G401.6 (cell line): ENCODE measurements around the gene DPM2.

ENCODE experiments used
- FAIRE-seq: peaks from 2 replicates; lab custom pipeline; 2012; peaks lifted over from hg19 to GRCh38; lab: Jason Lieb, UNC

DPM2 gene

GRCh38 chr9:127918183-127919107 lies 19.2 kb downstream of the DPM2 start:
- FAIRE-seq, result no peak

GRCh38 chr9:127917603-127918002 lies 20.1 kb downstream of the DPM2 start:
- FAIRE-seq, result no peak

GRCh38 chr9:127916720-127917581 lies 20.7 kb downstream of the DPM2 start, which contains the start of gene ST6GALNAC4:
Gene ST6GALNAC4, minus strand, starts transcription at chr9:127917041. Its CDS starts 622 bp downstream, at chr9:127916419.
- no peak for FAIRE-seq

GRCh38 chr9:127915801-127916719 lies 21.6 kb downstream of the DPM2 start:
- FAIRE-seq, result no peak

GRCh38 chr9:127915325-127915752 lies 22.3 kb downstream of the DPM2 start:
- no peak for FAIRE-seq

GRCh38 chr9:127913682-127914081 lies 24.0 kb downstream of the DPM2 start:
- no peak for FAIRE-seq

GRCh38 chr9:127912882-127913281 lies 24.8 kb downstream of the DPM2 start:
- no peak for FAIRE-seq

- no peak for FAIRE-seq
Measured at GRCh38 chr9:127912296-127912695, 25.4 kb downstream of the DPM2 start.

- no peak for FAIRE-seq
Measured at GRCh38 chr9:127910613-127911205, 26.9 kb downstream of the DPM2 start.

GRCh38 chr9:127909839-127910273 lies 27.8 kb downstream of the DPM2 start:
- FAIRE-seq, result no peak

GRCh38 chr9:127908660-127908926 lies 29.1 kb downstream of the DPM2 start:
- no peak for FAIRE-seq

GRCh38 chr9:127907867-127908659 lies 29.6 kb downstream of the DPM2 start:
- no peak for FAIRE-seq

- FAIRE-seq, result no peak
Measured at GRCh38 chr9:127905788-127906191, 31.9 kb downstream of the DPM2 start.

GRCh38 chr9:127905004-127905728 lies 32.5 kb downstream of the DPM2 start:
- FAIRE-seq, result no peak

- no peak for FAIRE-seq
Measured at GRCh38 chr9:127904561-127905003, 33.1 kb downstream of the DPM2 start.

- no peak for FAIRE-seq
Measured at GRCh38 chr9:127903557-127904475, 33.8 kb downstream of the DPM2 start.

- no peak for FAIRE-seq
Measured at GRCh38 chr9:127899128-127899943, 38.3 kb downstream of the DPM2 start, which contains the start of gene ST6GALNAC6. Gene ST6GALNAC6, minus strand, starts transcription at chr9:127899603. Its CDS starts 1,622 bp downstream, at chr9:127897981.
